Eye (tissue), 1 donor: Measurements from ENCODE around the gene NFX1.

ENCODE experiments used
- DNase-seq: peaks from one replicate; pipeline ENCODE4 v3.0.0-alpha.2; 2015

The NFX1 gene

GRCh38 chr9:33290247-33291030 is at the start of gene NFX1:
Gene NFX1, plus strand, starts transcription at chr9:33290516. Its CDS starts 57 bp downstream, at chr9:33290573.
- DNase-seq, result peak; percentile 99

DNA sequence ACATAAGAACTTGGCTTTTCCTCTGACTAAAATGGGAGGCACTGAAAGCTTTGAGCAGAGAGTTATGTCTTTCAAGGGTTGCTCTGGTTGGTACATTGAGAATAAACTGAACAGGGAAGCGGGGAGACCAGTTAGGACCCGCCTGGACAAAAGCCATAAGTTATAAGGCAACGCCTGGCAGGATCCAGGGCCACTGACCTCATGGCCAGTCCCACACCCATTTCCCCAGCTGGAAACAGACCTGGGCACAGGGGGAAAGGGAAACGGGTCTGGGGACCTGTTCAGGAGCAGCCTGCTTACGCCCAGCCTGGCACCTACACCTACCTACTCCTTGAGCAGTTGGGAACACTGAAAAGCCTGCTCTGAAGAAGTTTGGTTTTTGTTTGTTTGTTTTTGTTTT is 49.0 kb upstream of the NFX1 start:
- no peak for DNase-seq

DNA sequence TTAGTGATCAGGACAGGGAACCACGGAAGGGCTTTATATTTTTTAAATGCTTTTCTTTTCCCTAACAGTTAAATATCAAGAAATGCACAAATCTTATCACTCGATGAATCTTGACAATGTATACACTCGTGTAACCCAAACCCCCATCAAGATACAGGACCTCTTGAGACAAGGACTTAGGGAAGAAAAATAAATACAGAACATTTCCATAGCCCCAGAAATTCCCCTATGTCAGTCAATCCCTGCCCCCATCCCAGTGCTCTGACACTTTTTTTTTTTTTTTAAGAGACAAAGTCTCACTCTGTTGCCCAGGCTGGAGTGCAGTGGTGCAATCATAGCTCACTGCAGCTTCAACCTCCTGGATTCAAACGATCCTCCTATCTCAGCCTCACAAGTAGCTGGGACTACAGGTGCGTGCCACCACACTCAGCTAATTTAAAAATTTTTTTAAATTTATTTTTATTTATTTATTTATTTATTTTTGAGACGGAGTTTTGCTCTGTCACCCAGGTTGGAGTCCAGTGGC is 47.6 kb upstream of the NFX1 start:
- no peak for DNase-seq

- DNase-seq, result no peak
These were observed 46.1 kb upstream of the NFX1 start for GRCh38 chr9:33244137-33244784.

GRCh38 chr9:33245341-33245740 is 45.0 kb upstream of the NFX1 start:
- DNase-seq, result no peak

DNA sequence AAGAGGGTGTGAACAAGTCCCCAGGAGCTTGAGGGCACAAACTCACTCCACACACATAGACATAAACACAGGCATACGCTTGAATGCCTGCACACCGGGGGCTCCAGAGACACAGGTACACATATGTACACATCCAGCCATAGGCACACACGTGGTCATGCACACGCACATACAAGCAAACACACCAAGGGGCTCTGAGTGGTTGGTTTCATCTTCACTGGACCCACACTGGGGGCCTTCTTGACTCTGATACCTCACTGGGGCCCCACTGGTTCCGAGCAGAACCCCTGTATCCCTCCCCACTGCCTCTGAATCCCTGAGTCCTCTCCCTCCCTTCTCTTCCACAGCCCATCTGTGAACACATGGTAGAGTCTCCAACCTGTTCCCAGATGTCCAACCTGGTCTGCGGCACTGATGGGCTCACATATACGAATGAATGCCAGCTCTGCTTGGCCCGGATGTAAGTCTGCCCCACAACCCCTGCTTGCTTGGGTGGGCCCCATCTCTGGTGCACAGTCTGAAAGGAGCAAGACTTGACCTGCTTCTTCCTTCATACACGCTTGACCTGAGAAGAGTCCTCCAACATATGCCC is 44.0 kb upstream of the NFX1 start:
- DNase-seq, result no peak

- DNase-seq, result no peak
These were observed 41.7 kb upstream of the NFX1 start for GRCh38 chr9:33248606-33249005.

GRCh38 chr9:33249087-33249658 is 41.1 kb upstream of the NFX1 start:
- no peak for DNase-seq

DNA sequence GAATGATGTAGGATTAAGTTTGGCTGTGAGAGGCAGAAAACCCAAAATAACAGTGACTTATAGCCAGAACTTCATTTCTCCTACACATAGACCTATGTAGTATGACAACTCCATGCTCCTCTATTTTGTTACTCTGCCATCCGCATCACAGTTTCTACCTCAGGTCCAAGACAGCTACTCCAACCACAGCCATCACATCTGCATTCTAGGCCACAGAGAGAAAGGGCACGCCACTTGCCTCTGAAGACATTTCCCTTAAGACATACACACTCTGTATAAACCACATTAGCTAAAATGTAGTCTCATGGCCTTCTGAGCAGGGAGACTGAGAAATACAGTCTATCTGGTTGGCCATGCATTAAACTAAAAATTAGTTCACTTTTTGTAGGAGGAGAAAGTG is 40.3 kb upstream of the NFX1 start:
- no peak for DNase-seq

DNA sequence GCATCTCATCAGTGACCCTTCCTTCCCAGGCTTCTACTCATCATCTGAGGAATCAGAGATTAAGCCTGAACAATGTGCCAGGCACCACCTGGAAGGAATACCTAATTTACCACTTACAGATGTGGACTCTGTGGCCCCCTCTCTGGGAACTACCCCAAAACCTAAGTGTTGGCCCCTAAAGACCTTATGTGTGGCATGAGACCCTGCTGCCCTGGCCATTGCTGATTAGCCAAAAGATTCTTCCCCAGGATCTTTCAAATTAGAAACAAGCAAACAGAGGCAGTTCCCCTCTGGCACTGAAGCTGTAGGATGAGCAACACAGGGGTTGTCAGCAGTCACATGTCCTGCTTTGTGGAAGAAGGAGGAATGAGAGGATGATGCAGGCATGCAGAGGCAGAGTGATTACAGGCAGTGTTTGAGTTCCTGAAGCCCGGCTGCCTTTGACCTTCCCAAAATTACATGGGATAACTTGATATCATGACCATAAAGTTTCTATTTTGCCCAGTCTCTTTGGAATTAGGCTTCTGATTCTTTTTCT is 39.8 kb upstream of the NFX1 start:
- DNase-seq, result no peak

- DNase-seq, result no peak
These were observed 36.1 kb upstream of the NFX1 start for GRCh38 chr9:33254211-33254610.

DNA sequence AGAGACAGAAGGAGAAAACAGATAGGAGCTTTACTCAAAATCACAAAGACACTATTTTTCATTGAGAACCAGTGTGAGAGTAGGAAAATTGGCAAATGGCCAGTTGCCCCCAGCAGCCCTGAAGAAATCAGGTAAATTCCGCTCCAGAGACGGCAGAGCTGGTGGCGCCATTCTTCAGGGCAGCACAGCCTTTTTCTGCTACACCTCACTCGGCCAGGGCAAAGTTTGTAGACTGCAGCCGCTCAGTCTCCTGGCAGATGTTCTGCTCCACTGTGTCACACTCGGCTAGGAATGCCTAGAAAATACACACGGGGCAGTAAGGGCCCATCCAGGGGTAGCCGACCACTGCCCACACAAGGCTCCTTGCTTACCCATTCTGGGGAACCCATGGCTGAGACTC is 35.3 kb upstream of the NFX1 start:
- DNase-seq, result no peak

DNA sequence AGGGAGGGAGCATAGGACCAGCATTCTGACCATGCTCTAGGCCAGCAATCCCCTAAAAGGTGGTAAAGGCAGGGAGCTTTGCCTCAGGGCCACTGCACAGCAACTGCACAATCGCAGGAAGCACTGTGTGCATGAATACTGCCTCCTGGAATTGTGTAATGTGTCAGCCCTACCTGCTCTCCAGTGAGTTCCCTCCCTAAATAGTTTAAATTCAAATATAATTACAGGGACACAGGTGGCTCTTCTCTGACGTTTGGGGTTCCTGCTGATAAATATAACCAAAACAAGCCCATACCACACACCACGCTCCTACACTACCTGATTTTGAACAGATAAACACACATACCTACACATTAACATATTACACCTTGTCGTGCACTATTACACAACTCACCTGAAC is 34.8 kb upstream of the NFX1 start:
- DNase-seq, result no peak

- no peak for DNase-seq
These were observed 34.1 kb upstream of the NFX1 start for GRCh38 chr9:33256236-33256635.

DNA sequence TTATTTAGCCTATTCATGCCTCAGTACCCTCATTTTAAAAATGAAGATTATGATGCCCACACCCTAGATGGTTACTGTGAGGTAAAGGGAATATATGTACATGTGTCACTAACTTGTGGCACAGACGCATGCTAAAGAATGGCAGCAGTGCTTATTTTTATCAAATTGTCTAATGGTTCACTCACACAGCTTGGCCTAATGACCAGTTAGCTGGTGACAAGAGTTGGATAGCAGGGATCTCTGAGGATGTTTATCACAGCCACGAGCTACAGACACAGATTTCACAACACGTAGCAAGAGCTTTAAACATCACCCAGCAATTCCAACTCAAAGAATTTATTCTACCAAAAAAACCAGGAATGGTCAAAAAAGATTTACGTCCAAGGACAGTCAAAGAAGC is 33.0 kb upstream of the NFX1 start:
- DNase-seq, result no peak

DNA sequence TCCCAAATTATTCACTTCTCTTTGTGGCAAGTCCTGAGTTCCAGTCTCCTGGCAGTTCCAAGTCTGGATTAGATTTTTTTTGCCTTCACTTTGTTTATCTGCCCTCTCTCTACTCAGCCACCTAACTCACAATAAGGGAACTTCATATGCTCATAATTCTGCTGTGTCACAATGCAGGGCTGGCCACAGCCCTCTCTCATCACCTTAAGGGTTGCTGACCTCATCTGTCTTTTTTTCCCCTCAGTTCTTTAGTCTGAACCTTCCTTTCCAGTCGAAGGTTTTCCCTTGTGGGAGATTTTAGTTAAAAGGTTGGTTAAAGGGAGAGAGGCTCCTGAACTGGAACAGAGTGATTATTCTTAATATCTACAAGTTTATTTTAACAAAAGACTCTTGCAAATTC is 29.9 kb upstream of the NFX1 start:
- DNase-seq, result no peak

GRCh38 chr9:33263131-33264002 is 26.9 kb upstream of the NFX1 start:
- peak; percentile 70 for DNase-seq

GRCh38 chr9:33264003-33264472 is 26.3 kb upstream of the NFX1 start:
- no peak for DNase-seq

GRCh38 chr9:33264473-33265177 is 25.7 kb upstream of the NFX1 start, which contains the start of the genes BAG1 and CHMP5:
Gene BAG1, minus strand, starts transcription at chr9:33264708.
Gene CHMP5, plus strand, starts transcription at chr9:33265049. Its CDS starts 30 bp downstream, at chr9:33265079.
- peak; percentile 100 for DNase-seq

DNA sequence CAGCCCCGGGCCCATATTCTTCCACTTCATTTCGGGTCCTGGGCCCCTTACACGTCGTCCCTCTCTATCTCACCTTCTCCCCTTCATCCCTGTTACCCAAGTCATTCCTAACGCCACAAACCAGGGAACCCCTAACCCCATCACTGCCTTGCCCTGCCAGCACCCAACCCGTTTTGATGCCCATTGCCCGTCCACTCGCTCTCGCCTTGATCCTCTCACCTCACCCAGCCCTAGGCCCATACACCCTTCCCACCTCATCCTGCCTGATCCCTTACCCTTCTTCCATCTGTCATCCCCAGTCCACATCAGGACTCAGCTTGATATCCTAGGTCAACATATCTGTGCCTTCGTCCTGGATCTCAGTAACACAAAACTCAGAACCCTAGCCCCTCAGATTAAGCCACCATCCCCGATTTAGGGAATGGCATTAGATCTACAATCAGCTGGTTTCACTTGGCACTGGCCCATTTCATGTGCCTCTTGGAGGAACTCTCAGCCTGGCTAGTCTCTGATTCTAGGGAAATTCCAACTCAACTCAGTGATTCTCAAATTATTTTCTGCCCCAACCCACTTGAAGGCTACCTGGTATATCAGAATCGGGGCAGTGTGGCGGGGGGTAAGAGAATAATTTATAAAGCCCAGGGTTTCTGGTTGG is 25.0 kb upstream of the NFX1 start:
- DNase-seq, result no peak
